ENCODE measurements around the gene ITGA2B.

ITGA2B gene

DNA sequence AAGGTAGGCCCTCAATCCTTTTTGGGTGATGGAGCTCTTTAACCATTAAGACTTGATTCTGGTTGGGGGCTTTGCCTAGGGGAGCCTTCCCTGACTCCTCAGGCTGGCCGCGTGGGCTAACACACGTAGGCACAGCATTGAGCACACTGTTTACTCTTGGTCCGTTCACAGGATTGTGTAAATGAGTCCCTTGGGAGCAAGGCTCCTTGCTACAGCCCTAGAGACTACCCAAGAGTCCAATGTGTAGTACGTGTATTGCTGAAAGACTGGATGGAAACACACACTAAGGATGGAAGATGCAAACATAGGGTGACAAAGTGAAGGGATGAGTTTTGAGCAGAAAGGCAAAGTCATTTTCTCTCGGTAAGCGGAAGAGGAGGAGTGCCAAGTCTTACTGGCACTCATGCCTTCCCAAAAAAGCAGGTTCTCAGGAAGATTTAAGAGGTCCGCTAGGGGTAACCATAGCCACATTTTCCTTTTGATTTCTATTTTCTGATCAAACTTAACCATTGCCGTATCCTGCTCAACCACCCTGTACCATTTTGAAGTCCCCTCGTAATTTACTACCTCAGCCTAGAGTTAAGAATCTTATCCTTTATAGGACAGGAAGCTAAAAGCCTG is 911 bp upstream of the ITGA2B start:
- H3K4me3 ChIP-seq (ENCODE audit: insufficient read depth, low read depth, low read length, poor library complexity, severe bottlenecking), result no peak overlapping the region
- H3K9me3 ChIP-seq (ENCODE audit: control insufficient read depth, low read length), result no peaks in the 10 kb centered on the region
- no peaks in the 10 kb centered on the region for H3K27me3 ChIP-seq (replicated peaks; ENCODE audit: control insufficient read depth, insufficient read depth, low read length, poor library complexity, severe bottlenecking)
- DNase-seq, result no peak
- H3K36me3 ChIP-seq (ENCODE audit: control insufficient read depth, insufficient read depth, low read length), result no peaks in the 10 kb centered on the region
- H3K27ac ChIP-seq (ENCODE audit: insufficient read depth, low read length, poor library complexity, severe bottlenecking), result no peak overlapping the region
- peaks cover 8% of the 10 kb centered on the region for H3K4me1 ChIP-seq (ENCODE audit: control insufficient read depth, insufficient read depth, low read length, poor library complexity, severe bottlenecking)

GRCh38 chr17:44389723-44390202 is 314 bp upstream of the ITGA2B start:
- no peak overlapping the region for H3K4me3 ChIP-seq (ENCODE audit: insufficient read depth, low read depth, low read length, poor library complexity, severe bottlenecking)
- H3K9me3 ChIP-seq (ENCODE audit: control insufficient read depth, low read length), result no peaks in the 10 kb centered on the region
- H3K27me3 ChIP-seq (replicated peaks; ENCODE audit: control insufficient read depth, insufficient read depth, low read length, poor library complexity, severe bottlenecking), result peaks cover 4% of the 10 kb centered on the region
- DNase-seq, result no peak
- no peaks in the 10 kb centered on the region for H3K36me3 ChIP-seq (ENCODE audit: control insufficient read depth, insufficient read depth, low read length)
- no peak overlapping the region for H3K27ac ChIP-seq (ENCODE audit: insufficient read depth, low read length, poor library complexity, severe bottlenecking)
- H3K4me1 ChIP-seq (ENCODE audit: control insufficient read depth, insufficient read depth, low read length, poor library complexity, severe bottlenecking), result peaks cover 13% of the 10 kb centered on the region

DNA sequence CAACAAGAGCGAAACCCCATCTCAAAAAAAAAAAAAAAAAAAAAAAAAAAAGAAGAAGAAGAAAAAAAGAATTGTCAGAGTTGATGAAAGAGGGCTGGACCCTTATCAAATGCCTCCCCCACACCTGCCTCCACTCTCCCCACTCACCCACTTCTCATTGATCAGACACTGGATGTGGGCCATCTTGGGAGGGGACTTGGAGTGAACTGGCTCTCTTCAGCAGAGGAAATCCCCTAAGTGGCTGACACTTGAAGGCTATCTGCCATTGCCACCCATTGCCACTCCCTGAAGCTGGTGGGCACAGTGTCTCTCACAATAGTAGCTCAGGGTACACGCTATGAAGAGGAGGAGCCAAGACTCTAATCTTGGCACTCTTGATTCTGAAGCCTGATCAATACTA is 1.6 kb downstream of the ITGA2B start:
- no peak for DNase-seq
- Histone ChIP-seq H3K27me3 (replicated peaks; ENCODE audit: control insufficient read depth, insufficient read depth, low read length, poor library complexity, severe bottlenecking) (peaks cover 7% of the 10 kb centered on the region), H3K4me1 (ENCODE audit: control insufficient read depth, insufficient read depth, low read length, poor library complexity, severe bottlenecking) (peaks cover 17% of the 10 kb centered on the region), H3K9me3 (ENCODE audit: control insufficient read depth, low read length) (no peaks in the 10 kb centered on the region), H3K36me3 (ENCODE audit: control insufficient read depth, insufficient read depth, low read length) (no peaks in the 10 kb centered on the region), H3K27ac (ENCODE audit: insufficient read depth, low read length, poor library complexity, severe bottlenecking) (no peak overlapping the region), H3K4me3 (ENCODE audit: insufficient read depth, low read depth, low read length, poor library complexity, severe bottlenecking) (no peak overlapping the region)

DNA sequence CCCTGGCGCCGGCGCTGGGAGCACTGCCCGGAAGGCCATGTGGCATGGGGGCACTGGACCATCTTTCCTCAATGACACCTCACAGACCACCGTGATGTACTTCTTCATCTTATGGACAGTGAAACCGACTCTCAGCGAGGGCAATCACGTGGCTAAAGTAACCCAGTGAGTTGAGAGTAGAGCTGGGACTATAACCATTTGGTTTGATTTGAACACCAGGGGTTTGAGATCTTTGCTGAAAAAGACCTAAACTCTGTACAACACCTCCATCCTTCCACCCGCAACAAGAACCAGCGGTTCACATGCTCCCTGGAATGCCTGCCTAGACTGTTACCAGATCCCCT is 3.3 kb downstream of the ITGA2B start:
- H3K36me3 ChIP-seq (ENCODE audit: control insufficient read depth, insufficient read depth, low read length), result no peaks in the 10 kb centered on the region
- H3K27ac ChIP-seq (ENCODE audit: insufficient read depth, low read length, poor library complexity, severe bottlenecking), result no peak overlapping the region
- peaks cover 17% of the 10 kb centered on the region for H3K4me1 ChIP-seq (ENCODE audit: control insufficient read depth, insufficient read depth, low read length, poor library complexity, severe bottlenecking)
- H3K4me3 ChIP-seq (ENCODE audit: insufficient read depth, low read depth, low read length, poor library complexity, severe bottlenecking), result peak overlapping the region; percentile 55
- no peaks in the 10 kb centered on the region for H3K9me3 ChIP-seq (ENCODE audit: control insufficient read depth, low read length)
- peaks cover 7% of the 10 kb centered on the region for H3K27me3 ChIP-seq (replicated peaks; ENCODE audit: control insufficient read depth, insufficient read depth, low read length, poor library complexity, severe bottlenecking)
- no peak for DNase-seq

GRCh38 chr17:44385287-44386181 is 3.9 kb downstream of the ITGA2B start:
- Histone ChIP-seq H3K27me3 (replicated peaks; ENCODE audit: control insufficient read depth, insufficient read depth, low read length, poor library complexity, severe bottlenecking) (peaks cover 7% of the 10 kb centered on the region), H3K27ac (ENCODE audit: insufficient read depth, low read length, poor library complexity, severe bottlenecking) (peak overlapping the region; percentile 32), H3K4me1 (ENCODE audit: control insufficient read depth, insufficient read depth, low read length, poor library complexity, severe bottlenecking) (peaks cover 17% of the 10 kb centered on the region), H3K9me3 (ENCODE audit: control insufficient read depth, low read length) (no peaks in the 10 kb centered on the region), H3K36me3 (ENCODE audit: control insufficient read depth, insufficient read depth, low read length) (no peaks in the 10 kb centered on the region), H3K4me3 (ENCODE audit: insufficient read depth, low read depth, low read length, poor library complexity, severe bottlenecking) (peak overlapping the region; percentile 55)
- peak; percentile 72 to 75 (median 74) for DNase-seq

GRCh38 chr17:44384823-44385286 is 4.6 kb downstream of the ITGA2B start:
- peaks cover 17% of the 10 kb centered on the region for H3K4me1 ChIP-seq (ENCODE audit: control insufficient read depth, insufficient read depth, low read length, poor library complexity, severe bottlenecking)

GRCh38 chr17:44384281-44384822 is 5.1 kb downstream of the ITGA2B start:
- H3K27me3 ChIP-seq (replicated peaks; ENCODE audit: control insufficient read depth, insufficient read depth, low read length, poor library complexity, severe bottlenecking), result peaks cover 7% of the 10 kb centered on the region
- no peaks in the 10 kb centered on the region for H3K36me3 ChIP-seq (ENCODE audit: control insufficient read depth, insufficient read depth, low read length)
- peaks cover 17% of the 10 kb centered on the region for H3K4me1 ChIP-seq (ENCODE audit: control insufficient read depth, insufficient read depth, low read length, poor library complexity, severe bottlenecking)
- H3K27ac ChIP-seq (ENCODE audit: insufficient read depth, low read length, poor library complexity, severe bottlenecking), result no peak overlapping the region
- H3K4me3 ChIP-seq (ENCODE audit: insufficient read depth, low read depth, low read length, poor library complexity, severe bottlenecking), result no peak overlapping the region
- DNase-seq, result no peak
- H3K9me3 ChIP-seq (ENCODE audit: control insufficient read depth, low read length), result no peaks in the 10 kb centered on the region

More at GRCh38 chr17:44384823-44385286, 4.6 kb downstream of the ITGA2B start:
- Histone ChIP-seq H3K27ac (ENCODE audit: insufficient read depth, low read length, poor library complexity, severe bottlenecking) (no peak overlapping the region), H3K36me3 (ENCODE audit: control insufficient read depth, insufficient read depth, low read length) (no peaks in the 10 kb centered on the region), H3K4me3 (ENCODE audit: insufficient read depth, low read depth, low read length, poor library complexity, severe bottlenecking) (peak overlapping the region; percentile 55), H3K9me3 (ENCODE audit: control insufficient read depth, low read length) (no peaks in the 10 kb centered on the region), H3K27me3 (replicated peaks; ENCODE audit: control insufficient read depth, insufficient read depth, low read length, poor library complexity, severe bottlenecking) (peaks cover 7% of the 10 kb centered on the region)
- DNase-seq, result no peak

GRCh38 chr17:44383861-44384260 is 5.6 kb downstream of the ITGA2B start:
- H3K4me3 ChIP-seq (ENCODE audit: insufficient read depth, low read depth, low read length, poor library complexity, severe bottlenecking), result no peak overlapping the region
- no peaks in the 10 kb centered on the region for H3K36me3 ChIP-seq (ENCODE audit: control insufficient read depth, insufficient read depth, low read length)
- no peak overlapping the region for H3K27ac ChIP-seq (ENCODE audit: insufficient read depth, low read length, poor library complexity, severe bottlenecking)
- H3K9me3 ChIP-seq (ENCODE audit: control insufficient read depth, low read length), result no peaks in the 10 kb centered on the region
- DNase-seq, result no peak
- H3K4me1 ChIP-seq (ENCODE audit: control insufficient read depth, insufficient read depth, low read length, poor library complexity, severe bottlenecking), result peaks cover 17% of the 10 kb centered on the region
- H3K27me3 ChIP-seq (replicated peaks; ENCODE audit: control insufficient read depth, insufficient read depth, low read length, poor library complexity, severe bottlenecking), result peaks cover 7% of the 10 kb centered on the region

GRCh38 chr17:44383363-44383762 is 6.1 kb downstream of the ITGA2B start:
- no peak overlapping the region for H3K4me3 ChIP-seq (ENCODE audit: insufficient read depth, low read depth, low read length, poor library complexity, severe bottlenecking)
- peaks cover 7% of the 10 kb centered on the region for H3K27me3 ChIP-seq (replicated peaks; ENCODE audit: control insufficient read depth, insufficient read depth, low read length, poor library complexity, severe bottlenecking)
- no peak for DNase-seq
- no peak overlapping the region for H3K27ac ChIP-seq (ENCODE audit: insufficient read depth, low read length, poor library complexity, severe bottlenecking)
- no peaks in the 10 kb centered on the region for H3K9me3 ChIP-seq (ENCODE audit: control insufficient read depth, low read length)
- H3K36me3 ChIP-seq (ENCODE audit: control insufficient read depth, insufficient read depth, low read length), result no peaks in the 10 kb centered on the region
- H3K4me1 ChIP-seq (ENCODE audit: control insufficient read depth, insufficient read depth, low read length, poor library complexity, severe bottlenecking), result peaks cover 17% of the 10 kb centered on the region

GRCh38 chr17:44382917-44383316 is 6.5 kb downstream of the ITGA2B start:
- Histone ChIP-seq H3K36me3 (ENCODE audit: control insufficient read depth, insufficient read depth, low read length) (no peaks in the 10 kb centered on the region), H3K27me3 (replicated peaks; ENCODE audit: control insufficient read depth, insufficient read depth, low read length, poor library complexity, severe bottlenecking) (peaks cover 7% of the 10 kb centered on the region), H3K9me3 (ENCODE audit: control insufficient read depth, low read length) (no peaks in the 10 kb centered on the region), H3K4me1 (ENCODE audit: control insufficient read depth, insufficient read depth, low read length, poor library complexity, severe bottlenecking) (peaks cover 17% of the 10 kb centered on the region), H3K27ac (ENCODE audit: insufficient read depth, low read length, poor library complexity, severe bottlenecking) (no peak overlapping the region), H3K4me3 (ENCODE audit: insufficient read depth, low read depth, low read length, poor library complexity, severe bottlenecking) (no peak overlapping the region)
- DNase-seq, result no peak
